GM12874 (cell line): ENCODE data around the gene CLIC4.

Experiments
- TF ChIP-seq, protein P1 (sequence below): IDR thresholded peaks from 2 replicates; pipeline ENCODE4 v1.5.1; 2011; ENCODE audit warnings: low read depth, mild to moderate bottlenecking, control low read depth, low read length, moderate library complexity; ENCODE audit not compliant: insufficient read depth

The CLIC4 gene

DNA sequence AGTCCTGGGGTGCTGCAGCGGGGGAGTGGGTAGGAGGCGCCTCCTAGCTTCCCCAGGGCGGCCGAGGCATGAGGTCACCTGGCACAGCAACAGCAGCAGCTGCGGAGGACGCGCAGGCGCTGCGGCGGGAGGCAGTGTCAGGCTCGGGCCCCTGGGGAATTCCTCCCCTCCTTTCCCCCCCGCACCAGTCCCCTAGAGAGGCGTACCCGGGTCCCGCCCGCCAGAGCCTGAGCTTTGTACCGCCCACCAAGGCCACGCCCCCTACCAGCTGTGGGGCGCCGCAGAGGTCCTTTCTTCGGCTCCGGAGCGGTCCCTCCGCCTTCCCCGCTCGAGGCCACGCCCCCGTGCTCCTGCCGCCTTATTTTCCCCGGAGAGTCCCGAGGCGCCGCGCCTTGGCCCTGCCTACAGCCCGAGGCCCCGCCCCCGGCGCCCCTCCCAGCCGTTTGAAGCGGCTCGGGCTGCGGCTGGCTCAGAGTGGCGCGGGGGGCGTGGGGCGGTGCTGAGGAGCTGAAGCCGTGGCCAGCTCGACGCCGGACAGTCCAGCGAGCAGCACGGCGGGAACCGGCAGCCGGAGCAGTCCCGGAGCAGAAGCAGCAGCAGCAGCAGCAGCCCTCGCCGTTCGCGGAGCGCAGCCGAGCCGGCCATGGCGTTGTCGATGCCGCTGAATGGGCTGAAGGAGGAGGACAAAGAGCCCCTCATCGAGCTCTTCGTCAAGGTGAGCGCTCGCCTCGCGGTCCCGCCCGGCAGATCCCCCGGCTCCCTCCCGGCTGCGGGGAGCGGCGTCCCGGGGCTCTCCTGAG lies at the start of gene CLIC4:
Gene CLIC4, plus strand, starts transcription at position 537 of the 800 bp plus-strand sequence. Its CDS starts 107 bp downstream, at position 644.
- TF ChIP-seq, protein P1, sequence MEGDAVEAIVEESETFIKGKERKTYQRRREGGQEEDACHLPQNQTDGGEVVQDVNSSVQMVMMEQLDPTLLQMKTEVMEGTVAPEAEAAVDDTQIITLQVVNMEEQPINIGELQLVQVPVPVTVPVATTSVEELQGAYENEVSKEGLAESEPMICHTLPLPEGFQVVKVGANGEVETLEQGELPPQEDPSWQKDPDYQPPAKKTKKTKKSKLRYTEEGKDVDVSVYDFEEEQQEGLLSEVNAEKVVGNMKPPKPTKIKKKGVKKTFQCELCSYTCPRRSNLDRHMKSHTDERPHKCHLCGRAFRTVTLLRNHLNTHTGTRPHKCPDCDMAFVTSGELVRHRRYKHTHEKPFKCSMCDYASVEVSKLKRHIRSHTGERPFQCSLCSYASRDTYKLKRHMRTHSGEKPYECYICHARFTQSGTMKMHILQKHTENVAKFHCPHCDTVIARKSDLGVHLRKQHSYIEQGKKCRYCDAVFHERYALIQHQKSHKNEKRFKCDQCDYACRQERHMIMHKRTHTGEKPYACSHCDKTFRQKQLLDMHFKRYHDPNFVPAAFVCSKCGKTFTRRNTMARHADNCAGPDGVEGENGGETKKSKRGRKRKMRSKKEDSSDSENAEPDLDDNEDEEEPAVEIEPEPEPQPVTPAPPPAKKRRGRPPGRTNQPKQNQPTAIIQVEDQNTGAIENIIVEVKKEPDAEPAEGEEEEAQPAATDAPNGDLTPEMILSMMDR: no peak

DNA sequence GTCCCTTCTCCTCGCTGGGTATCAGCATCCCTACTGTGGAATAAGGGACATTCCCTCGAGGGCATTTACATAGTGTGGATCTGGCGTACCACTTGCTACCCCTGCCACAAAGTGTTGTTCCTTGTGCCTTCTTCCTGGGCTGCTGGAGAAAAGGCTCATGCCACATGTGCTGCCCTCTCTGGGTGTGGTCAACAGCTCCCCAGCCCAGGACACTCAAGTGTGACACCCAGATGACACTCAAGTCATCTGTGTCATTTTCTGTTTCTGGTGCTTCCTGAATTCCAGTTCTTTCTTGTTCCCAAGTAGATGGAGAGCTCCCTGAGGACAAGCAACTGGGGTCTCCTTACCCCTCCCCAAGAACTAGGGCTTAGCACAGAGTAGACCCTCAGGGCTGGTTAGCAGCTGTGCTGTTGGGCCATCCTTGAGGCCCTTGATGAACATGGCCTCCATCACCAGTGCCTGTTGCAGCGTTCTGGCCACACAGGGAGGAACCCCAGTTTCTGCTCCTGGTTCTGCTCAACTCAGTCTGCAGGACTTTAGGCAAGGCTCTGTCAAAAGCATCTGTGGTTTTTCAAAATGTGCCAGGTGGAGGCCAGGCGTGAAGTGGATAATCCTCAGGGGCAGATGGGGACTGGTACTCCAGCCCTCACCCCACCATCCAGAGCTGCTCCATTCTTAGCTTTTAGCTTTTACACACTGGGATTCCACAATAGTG lies 49.0 kb upstream of the CLIC4 start:
- TF ChIP-seq, protein P1: no peak

DNA sequence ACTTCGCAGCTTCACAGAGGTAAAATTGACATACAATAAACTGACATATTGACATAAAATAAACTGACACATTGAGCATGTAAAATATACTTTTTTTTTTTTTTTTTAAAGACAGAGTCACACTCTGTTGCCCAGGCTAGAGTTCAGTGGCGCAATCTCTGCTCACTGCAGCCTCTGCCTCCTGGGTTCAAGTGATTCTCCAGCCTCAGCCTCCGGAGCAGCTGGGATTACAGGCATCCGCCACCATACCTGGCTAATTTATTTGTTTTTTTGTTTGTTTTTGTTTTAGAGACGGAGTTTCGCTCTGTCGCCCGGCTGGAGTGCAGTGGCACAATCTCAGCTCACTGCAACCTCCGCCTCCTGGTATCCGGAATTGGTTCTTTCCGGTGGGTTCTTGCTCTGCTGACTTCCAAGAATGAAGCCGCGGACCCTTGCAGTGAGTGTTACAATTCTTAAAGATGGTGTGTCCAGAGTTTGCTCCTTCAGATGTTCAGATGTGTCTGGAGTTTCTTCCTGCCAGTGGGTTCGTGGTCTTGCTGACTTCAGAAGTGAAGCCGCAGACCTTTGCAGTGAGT lies 48.4 kb upstream of the CLIC4 start:
- TF ChIP-seq, protein P1: no peak

DNA sequence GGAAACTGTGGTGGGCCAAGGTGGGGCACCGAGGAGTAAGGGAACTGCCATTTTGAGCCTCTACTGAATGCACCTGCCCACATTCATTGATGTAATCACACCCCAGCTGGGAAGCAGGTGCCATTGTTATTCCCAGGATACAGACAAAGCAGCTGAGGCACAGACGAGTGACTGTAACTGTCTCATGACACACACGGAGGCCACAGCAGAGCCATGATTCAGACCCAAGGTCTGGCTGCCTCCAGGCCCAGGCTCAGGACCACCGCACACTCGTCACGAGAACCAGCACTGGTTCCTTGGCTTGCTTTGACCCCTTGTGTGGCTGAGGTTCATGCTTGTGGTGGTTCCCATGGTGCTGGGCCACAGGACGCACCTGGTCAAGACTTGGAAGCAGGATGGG lies 45.6 kb upstream of the CLIC4 start:
- TF ChIP-seq, protein P1: no peak

DNA sequence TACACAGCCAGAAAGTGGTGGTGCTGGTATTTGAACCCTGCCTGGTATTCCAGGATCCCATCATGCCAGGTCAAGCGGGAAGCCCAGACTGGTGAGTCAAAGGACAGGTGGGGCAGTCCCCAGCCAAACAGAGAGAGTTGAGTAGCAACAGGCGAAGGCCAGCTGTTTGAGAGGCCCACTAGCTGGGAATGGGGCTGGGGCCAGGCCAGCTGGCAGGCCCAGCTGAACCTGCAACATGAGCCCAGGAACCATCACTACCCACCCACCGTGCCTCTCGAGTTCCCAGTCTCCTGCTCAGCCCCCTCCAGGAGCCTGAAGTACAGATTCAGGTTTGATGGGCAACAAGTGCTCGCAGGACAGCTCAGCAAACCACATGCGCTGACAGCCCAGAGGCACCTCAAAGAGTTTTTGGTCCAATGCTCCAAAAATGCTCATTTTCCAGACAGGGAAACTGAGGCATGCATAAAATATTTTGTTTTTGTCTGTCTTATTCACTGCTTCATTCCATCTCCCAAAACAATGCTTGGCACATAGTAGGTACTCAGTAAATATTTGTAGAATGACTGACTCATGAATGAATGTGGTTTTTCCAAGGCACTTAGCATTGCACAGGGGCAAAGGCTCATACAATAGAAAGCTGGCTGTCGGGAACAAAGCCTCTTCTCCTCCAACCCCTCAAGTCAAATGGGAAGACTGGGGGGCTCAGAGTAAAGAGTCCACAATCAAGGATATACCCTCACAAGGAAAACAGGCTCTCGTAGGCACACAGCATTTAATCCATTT lies 42.5 kb upstream of the CLIC4 start:
- TF ChIP-seq, protein P1: no peak

DNA sequence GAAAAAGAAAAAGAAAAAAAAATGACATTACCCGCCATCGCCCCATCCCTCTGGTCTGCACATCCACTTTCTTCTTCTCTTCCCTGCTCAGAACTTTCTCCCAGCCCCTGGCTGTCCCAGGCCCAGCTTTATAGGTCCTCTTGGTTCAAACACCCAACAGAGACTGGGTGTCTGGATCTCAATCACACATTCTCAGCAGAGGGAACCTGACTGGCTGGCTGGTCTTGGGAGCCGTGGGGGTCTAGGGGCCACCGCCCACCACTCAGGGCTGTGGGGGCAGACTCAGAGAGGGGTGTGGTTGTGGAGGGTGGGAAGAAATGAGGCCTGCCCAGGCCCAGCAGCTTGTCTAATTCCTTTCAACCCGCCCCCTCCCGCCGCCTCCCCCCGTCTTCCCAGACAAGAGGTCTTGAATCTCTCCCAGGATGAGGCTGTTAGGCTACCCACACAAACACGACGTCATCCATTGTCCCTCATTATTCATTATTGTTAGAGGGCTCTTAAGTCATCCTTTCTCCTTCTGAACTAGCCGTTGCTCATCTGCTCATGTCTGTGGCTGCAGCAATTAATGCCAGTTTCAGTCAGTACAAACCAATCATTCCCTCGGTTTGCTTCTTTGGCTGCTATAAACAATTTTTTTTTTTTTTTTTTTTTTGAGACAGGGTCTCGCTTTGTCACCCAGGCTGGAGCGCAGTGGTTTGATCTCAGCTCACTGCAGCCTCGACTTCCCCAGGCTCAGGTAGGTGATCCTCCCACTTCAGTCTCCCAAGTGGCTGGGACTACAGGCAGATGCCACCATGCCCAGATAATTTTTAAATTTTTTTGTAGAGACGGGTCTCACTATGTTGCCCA lies 40.6 kb upstream of the CLIC4 start:
- TF ChIP-seq, protein P1: no peak
